ENCODE data around the gene OTOR. TPM values are rescaled to one million over a fixed set of nuclear protein-coding genes. Genes with fewer than 3 reads are reported as not detected.

The OTOR gene
- total and polyA plus RNA-seq, 2 donors (not counting 3 experiments of a cell fraction or from before 2014, with no cell fraction given): not detected

DNA sequence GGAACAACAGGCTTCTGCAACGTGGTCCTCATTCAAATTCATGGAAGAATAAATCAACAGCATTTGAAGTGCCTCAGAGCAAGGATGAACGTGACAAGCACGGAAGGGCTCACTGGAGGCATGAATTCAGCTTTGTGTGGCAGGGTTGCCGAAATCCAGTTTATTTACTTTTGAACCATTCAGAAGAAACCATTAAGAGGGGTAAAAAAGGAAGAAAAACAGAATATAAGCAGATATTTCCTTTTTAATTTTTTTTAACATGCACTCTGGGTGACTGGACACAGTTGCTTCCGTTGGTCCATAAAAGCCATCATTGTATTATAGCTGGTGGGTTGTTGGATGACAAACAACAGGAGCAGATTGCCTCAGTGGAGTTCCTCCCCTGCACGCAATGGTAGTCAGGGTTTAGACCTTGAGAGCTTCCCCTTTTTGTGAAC lies 35.6 kb upstream of the OTOR start:
- H3K36me3 ChIP-seq (ENCODE audit: control insufficient read depth in 2 of 2, extremely low read depth in 1 of 2, insufficient read depth in 2 of 2, low read length in 2 of 2): no peaks in the 10 kb centered on the region
- no peak overlapping the region for H3K27ac ChIP-seq (ENCODE audit: insufficient read depth, low read depth, low read length)
- intact Hi-C loops (cut with micrococcal nuclease) (no loop called here), dilution Hi-C loops (cut with MboI; ENCODE audit: extremely low pct_ligation_motif_present, low sequenced_read_pairs) (no loop called here)
- DNase-seq (ENCODE audit: low read depth, low spot score): no peak
- no peaks in the 10 kb centered on the region for H3K9me1 ChIP-seq (replicated peaks; ENCODE audit: control insufficient read depth, extremely low read depth, insufficient read depth, low read length)
- TF ChIP-seq JUN (IDR thresholded peaks at IDR 0.05; ENCODE audit: borderline replicate concordance, insufficient read depth, insufficient read length, low read depth) (no peak), FOS (IDR thresholded peaks at IDR 0.05; ENCODE audit: borderline replicate concordance, insufficient read depth, low read length) (no peak), POLR2A (IDR thresholded peaks at IDR 0.05; ENCODE audit: low read depth, low read length) (no peak), GATA2 (IDR thresholded peaks at IDR 0.05; ENCODE audit: insufficient read depth, insufficient read length, low read depth, low read length) (no peak), MYC (IDR thresholded peaks at IDR 0.05; ENCODE audit: low read depth, low read length) (no peak)
- TF ChIP-seq, protein P1, sequence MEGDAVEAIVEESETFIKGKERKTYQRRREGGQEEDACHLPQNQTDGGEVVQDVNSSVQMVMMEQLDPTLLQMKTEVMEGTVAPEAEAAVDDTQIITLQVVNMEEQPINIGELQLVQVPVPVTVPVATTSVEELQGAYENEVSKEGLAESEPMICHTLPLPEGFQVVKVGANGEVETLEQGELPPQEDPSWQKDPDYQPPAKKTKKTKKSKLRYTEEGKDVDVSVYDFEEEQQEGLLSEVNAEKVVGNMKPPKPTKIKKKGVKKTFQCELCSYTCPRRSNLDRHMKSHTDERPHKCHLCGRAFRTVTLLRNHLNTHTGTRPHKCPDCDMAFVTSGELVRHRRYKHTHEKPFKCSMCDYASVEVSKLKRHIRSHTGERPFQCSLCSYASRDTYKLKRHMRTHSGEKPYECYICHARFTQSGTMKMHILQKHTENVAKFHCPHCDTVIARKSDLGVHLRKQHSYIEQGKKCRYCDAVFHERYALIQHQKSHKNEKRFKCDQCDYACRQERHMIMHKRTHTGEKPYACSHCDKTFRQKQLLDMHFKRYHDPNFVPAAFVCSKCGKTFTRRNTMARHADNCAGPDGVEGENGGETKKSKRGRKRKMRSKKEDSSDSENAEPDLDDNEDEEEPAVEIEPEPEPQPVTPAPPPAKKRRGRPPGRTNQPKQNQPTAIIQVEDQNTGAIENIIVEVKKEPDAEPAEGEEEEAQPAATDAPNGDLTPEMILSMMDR (IDR thresholded peaks at IDR 0.05; ENCODE audit: extremely low read depth in 1 of 2, insufficient read depth in 1 of 2, low read depth in 1 of 2, low read length in 2 of 2): no peak
- POLR2A ChIA-PET: no interaction called here
- FAIRE-seq: no peak
- H3K9me3 ChIP-seq (replicated peaks; ENCODE audit: control insufficient read depth, insufficient read depth, low read length): no peaks in the 10 kb centered on the region
- no peaks in the 10 kb centered on the region for H4K20me1 ChIP-seq (replicated peaks; ENCODE audit: control insufficient read depth, extremely low read depth, insufficient read depth, low read length)
- CTCF ChIA-PET: no interaction called here
- H3K27me3 ChIP-seq (ENCODE audit: control insufficient read depth in 2 of 2, insufficient read depth in 2 of 2, low read length in 2 of 2): peaks cover 0 to 1% of the 10 kb centered on the region in 2 experiments
- no peak overlapping the region for H3K4me2 ChIP-seq (ENCODE audit: insufficient read depth, low read length)
- no peak overlapping the region for H3K9ac ChIP-seq (replicated peaks; ENCODE audit: extremely low read depth, insufficient read depth, low read length)
- H3K79me2 ChIP-seq (ENCODE audit: control insufficient read depth, insufficient read depth, low read length): no peaks in the 10 kb centered on the region
- BruUV-seq (replicated peaks): no TSS peak
- no peak overlapping the region for H3K4me3 ChIP-seq (replicated peaks in 1 of 3; ENCODE audit: insufficient read depth in 1 of 3, low read depth in 1 of 3, low read length in 3 of 3)
- no peaks in the 10 kb centered on the region for H3K4me1 ChIP-seq (ENCODE audit: control insufficient read depth, extremely low read depth, insufficient read depth, low read length)
- no peak overlapping the region for H2AFZ ChIP-seq (ENCODE audit: low read depth, low read length)

DNA sequence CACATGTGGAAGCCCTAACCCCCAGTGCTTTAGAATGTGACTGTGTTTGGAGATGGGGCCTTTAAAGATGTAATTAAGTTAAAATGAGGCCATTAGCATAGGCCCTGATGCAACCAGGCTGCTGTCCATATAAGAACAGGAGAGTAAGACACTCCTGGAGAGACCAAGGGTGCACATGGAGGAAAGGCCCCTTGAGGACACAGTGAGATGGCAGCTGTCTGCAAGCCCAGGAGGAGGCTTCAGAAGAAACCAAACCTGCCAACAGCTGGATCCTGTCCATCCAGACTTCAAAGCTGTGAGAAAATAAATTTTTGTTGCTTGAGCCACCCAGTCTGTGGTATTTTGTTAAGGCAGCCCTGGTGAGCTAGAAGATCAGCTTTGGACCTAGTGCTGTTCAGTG lies 35.1 kb upstream of the OTOR start:
- no peak overlapping the region for H3K4me3 ChIP-seq (replicated peaks in 1 of 3; ENCODE audit: insufficient read depth in 1 of 3, low read depth in 1 of 3, low read length in 3 of 3)
- H3K4me1 ChIP-seq (ENCODE audit: control insufficient read depth, extremely low read depth, insufficient read depth, low read length): no peaks in the 10 kb centered on the region
- no peak overlapping the region for H3K9ac ChIP-seq (replicated peaks; ENCODE audit: extremely low read depth, insufficient read depth, low read length)
- CTCF ChIA-PET: no interaction called here
- H3K36me3 ChIP-seq (ENCODE audit: control insufficient read depth in 2 of 2, extremely low read depth in 1 of 2, insufficient read depth in 2 of 2, low read length in 2 of 2): no peaks in the 10 kb centered on the region
- H2AFZ ChIP-seq (ENCODE audit: low read depth, low read length): no peak overlapping the region
- no peaks in the 10 kb centered on the region for H3K9me3 ChIP-seq (replicated peaks; ENCODE audit: control insufficient read depth, insufficient read depth, low read length)
- H3K4me2 ChIP-seq (ENCODE audit: insufficient read depth, low read length): no peak overlapping the region
- no peaks in the 10 kb centered on the region for H4K20me1 ChIP-seq (replicated peaks; ENCODE audit: control insufficient read depth, extremely low read depth, insufficient read depth, low read length)
- dilution Hi-C loops (cut with MboI; ENCODE audit: extremely low pct_ligation_motif_present, low sequenced_read_pairs): no loop called here
- H3K9me1 ChIP-seq (replicated peaks; ENCODE audit: control insufficient read depth, extremely low read depth, insufficient read depth, low read length): no peaks in the 10 kb centered on the region
- FAIRE-seq (no peak), DNase-seq (ENCODE audit: low read depth, low spot score) (no peak)
- POLR2A ChIA-PET: no interaction called here
- intact Hi-C loops (cut with micrococcal nuclease): no loop called here
- no TSS peak for BruUV-seq (replicated peaks)
- H3K27ac ChIP-seq (ENCODE audit: insufficient read depth, low read depth, low read length): no peak overlapping the region
- peaks cover 0 to 1% of the 10 kb centered on the region in 2 experiments for H3K27me3 ChIP-seq (ENCODE audit: control insufficient read depth in 2 of 2, insufficient read depth in 2 of 2, low read length in 2 of 2)
- H3K79me2 ChIP-seq (ENCODE audit: control insufficient read depth, insufficient read depth, low read length): no peaks in the 10 kb centered on the region
- TF ChIP-seq POLR2A (IDR thresholded peaks at IDR 0.05; ENCODE audit: low read depth, low read length): no peak
- TF ChIP-seq, protein P2, sequence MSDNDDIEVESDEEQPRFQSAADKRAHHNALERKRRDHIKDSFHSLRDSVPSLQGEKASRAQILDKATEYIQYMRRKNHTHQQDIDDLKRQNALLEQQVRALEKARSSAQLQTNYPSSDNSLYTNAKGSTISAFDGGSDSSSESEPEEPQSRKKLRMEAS (IDR thresholded peaks at IDR 0.05; ENCODE audit: insufficient read depth, insufficient read length): no peak
- TF ChIP-seq GATA2 (IDR thresholded peaks at IDR 0.05; ENCODE audit: insufficient read depth, insufficient read length, low read depth, low read length): no peak
- TF ChIP-seq JUN (IDR thresholded peaks at IDR 0.05; ENCODE audit: borderline replicate concordance, insufficient read depth, insufficient read length, low read depth): no peak
- no peak for TF ChIP-seq POLR2AphosphoS5 (IDR thresholded peaks at IDR 0.05; ENCODE audit: insufficient read depth, low read depth, low read length)
- no peak for TF ChIP-seq FOS (IDR thresholded peaks at IDR 0.05; ENCODE audit: borderline replicate concordance, insufficient read depth, low read length)
- no peak for TF ChIP-seq EZH2 (IDR thresholded peaks at IDR 0.05; ENCODE audit: borderline replicate concordance, low read depth, low read length, severe bottlenecking)
- TF ChIP-seq, protein P1 (IDR thresholded peaks at IDR 0.05; ENCODE audit: extremely low read depth in 1 of 2, insufficient read depth in 1 of 2, low read depth in 1 of 2, low read length in 2 of 2): no peak
- no peak for TF ChIP-seq MYC (IDR thresholded peaks at IDR 0.05; ENCODE audit: low read depth, low read length)
